ENCODE measurements around the gene BCAS3. TPM values are rescaled to one million over a fixed set of nuclear protein-coding genes. Genes with fewer than 3 reads are reported as not detected.
"Not testable (repeated sequence)": the region's sequence is repeated elsewhere in the genome, so short reads cannot be mapped to it uniquely, and the experiment has no call there.

Gene BCAS3
- total RNA-seq, 1 donor from 2014 or later, result 12.5 TPM

DNA sequence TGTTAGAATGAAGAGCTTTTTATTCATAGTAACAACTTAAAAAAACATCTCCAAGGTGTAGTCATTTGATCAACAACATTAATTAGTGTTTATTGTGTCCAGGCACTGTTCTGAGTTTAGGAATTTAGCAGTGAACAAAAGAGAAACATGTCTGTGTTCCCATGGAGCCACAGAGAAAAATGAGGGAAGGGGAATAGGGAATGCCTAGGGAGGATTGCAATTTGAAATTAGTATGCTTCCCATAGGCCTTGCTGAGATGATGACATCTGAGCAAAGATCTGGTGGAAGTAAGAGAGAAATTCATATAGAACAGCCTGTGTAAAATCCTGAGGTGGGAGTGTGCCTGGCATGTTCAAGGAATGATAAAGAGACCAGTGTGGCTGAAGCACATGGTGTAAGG lies 318.0 kb downstream of the BCAS3 start:
- intact Hi-C loops (cut with micrococcal nuclease), result no loop called here

GRCh38 chr17:61000911-61001310 lies 323.3 kb downstream of the BCAS3 start:
- intact Hi-C loops (cut with micrococcal nuclease), result no loop called here

GRCh38 chr17:61002316-61002736 lies 324.7 kb downstream of the BCAS3 start:
- intact Hi-C loops (cut with micrococcal nuclease), result loop anchor here (1.0 kb wide), 2 partner anchors 357 to 388 kb away; no protein-coding TSS in a partner anchor

GRCh38 chr17:61005358-61005757 lies 327.7 kb downstream of the BCAS3 start:
- intact Hi-C loops (cut with micrococcal nuclease), result no loop called here

DNA sequence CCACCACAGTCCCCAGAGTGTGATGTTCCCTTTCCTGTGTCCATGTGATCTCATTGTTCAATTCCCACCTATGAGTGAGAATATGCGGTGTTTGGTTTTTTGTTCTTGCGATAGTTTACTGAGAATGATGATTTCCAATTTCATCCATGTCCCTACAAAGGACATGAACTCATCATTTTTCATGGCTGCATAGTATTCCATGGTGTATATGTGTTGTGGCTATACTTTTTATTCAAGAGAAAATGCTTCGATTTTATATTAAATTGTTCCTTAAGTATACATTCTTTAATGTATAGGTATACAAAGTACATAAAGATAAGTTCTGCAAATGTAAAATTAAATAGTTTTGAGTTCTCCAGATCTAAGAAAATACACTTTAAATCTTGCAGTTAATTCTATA lies 328.3 kb downstream of the BCAS3 start:
- intact Hi-C loops (cut with micrococcal nuclease), result not testable (repeated sequence)

DNA sequence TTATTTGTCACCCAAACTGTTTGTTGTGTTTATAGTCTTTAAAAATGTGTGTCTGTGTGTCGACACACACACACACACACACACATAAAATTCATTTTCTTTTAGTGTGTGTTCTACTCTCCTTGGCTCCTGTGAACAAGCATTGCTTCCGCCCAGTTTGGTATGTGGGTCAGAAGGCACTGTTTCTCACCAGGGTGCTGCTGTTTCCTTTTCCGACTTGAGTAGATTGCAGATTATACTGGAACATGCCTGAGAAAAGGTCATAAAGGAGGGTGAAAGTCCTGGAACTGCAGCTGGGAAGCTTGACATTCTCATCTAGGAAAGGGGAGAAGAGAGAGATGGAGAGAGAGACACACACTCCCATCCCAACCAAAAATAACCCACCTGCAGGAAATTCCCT lies 330.3 kb downstream of the BCAS3 start:
- intact Hi-C loops (cut with micrococcal nuclease), result no loop called here

GRCh38 chr17:61009663-61010062 lies 332.0 kb downstream of the BCAS3 start:
- intact Hi-C loops (cut with micrococcal nuclease), result no loop called here

- intact Hi-C loops (cut with micrococcal nuclease), result no loop called here
Measured at GRCh38 chr17:61010661-61011170, 333.1 kb downstream of the BCAS3 start.

DNA sequence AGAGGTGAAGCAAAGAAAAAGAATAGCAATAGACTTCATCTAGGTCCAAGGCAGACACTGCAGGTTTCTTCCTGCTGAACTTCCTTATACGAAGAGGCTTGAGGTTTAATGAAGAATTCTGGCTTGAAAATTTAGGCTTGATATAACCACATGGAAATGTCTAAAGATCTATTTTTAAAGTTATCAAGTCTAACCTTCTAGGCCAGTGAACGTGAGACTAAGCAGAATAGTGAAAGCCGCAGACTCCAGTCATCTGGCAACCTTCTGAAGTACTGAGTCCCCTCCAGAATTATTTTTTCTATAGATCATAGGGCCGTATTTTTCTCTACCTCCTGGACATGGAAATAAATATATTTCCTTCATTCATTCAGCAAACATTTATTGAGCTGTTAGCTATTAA lies 333.6 kb downstream of the BCAS3 start:
- intact Hi-C loops (cut with micrococcal nuclease), result no loop called here

- intact Hi-C loops (cut with micrococcal nuclease), result no loop called here
Measured at GRCh38 chr17:61015966-61016365, 338.3 kb downstream of the BCAS3 start.

DNA sequence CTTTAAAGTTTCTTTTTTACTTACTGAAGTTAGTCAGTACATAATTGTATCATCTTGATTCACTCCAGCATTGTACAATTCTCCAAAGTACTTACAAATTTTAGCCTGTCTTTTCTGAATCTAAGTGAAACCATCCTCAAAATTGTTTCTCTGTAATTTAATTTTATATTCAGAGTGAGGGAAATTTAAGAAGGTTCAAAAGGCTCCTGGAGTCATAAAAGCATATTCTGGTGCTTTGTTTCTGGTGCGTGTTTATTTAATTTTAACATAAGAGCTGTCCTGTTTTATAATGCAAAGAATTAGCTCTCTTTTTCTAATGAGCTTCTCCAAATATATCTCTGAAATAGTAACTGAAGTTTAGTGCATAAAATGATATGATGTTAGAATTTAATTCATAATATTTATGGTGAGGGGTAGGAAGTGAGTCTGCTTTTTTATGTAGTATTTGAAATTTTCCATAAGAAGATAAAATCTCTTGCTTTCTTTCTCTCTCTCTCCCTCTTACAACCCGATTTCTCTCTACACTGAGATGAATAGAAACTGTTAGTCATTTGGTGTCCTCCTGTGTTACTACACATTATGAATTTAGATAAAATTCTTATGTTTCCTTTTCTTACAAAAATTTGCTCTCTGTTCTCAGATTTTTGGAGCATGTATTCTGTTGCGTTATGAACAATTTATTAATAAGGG lies 339.8 kb downstream of the BCAS3 start:
- intact Hi-C loops (cut with micrococcal nuclease), result no loop called here

- intact Hi-C loops (cut with micrococcal nuclease), result no loop called here
Measured at GRCh38 chr17:61018938-61019337, 341.3 kb downstream of the BCAS3 start.

DNA sequence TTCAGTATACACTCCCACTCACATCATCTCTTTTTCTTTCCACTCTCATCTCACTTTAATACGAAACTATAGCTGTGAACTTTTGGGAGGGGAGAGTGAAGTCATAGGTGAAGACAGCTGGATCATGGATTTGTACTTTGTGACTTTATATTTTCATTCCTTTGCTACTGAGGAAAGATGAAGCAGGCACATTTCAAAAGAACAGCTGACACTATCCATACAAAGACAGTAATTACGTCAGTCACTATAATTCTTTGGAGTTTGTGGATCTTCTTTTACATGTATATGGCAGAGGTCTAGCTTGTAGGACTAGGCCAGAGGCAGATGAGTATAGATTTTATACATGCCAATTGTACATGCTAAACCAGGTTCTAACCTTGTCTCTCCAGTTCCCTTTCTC lies 346.3 kb downstream of the BCAS3 start:
- intact Hi-C loops (cut with micrococcal nuclease), result no loop called here

- intact Hi-C loops (cut with micrococcal nuclease), result no loop called here
Measured at GRCh38 chr17:61026818-61027217, 349.2 kb downstream of the BCAS3 start.

- intact Hi-C loops (cut with micrococcal nuclease), result no loop called here
Measured at GRCh38 chr17:61029181-61029580, 351.5 kb downstream of the BCAS3 start.

GRCh38 chr17:61040666-61041065 lies 363.0 kb downstream of the BCAS3 start:
- intact Hi-C loops (cut with micrococcal nuclease), result no loop called here

DNA sequence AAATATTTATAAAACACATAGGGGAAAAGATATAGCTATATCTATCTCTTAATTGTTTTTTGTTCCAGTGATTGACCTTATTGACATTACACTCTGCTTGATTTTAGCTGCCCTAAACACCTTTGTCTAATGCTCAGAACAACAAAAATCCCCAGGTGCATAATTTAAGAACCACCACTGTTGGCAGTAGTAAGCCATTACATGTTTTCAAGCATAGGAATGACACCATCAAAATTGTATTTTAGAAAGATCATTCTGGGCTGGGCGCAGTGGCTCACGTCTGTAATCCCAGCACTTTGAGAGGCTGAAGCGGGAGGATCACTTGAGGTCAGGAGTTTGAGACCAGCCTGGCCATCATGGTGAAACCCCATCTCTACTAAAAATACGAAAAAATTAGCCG lies 364.7 kb downstream of the BCAS3 start:
- intact Hi-C loops (cut with micrococcal nuclease), result not testable (repeated sequence)

DNA sequence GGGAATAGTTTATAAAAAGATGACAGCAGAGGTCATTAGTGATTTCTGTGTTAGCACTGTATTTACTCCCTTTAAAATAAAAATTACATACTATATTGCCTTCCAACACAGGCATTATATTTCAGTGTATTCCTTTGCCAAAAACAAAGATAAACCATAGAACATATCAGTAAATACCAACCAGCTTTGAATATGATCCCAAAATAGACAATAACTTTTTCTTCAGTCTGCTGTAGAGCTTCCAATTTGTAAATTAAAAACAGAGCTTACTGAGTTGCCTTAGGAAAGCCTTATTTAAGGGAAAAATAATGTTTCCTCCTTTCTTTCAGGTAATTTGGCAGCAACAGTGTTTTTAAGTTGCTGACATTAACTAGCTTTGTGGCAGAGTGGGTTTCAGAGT lies 369.9 kb downstream of the BCAS3 start:
- intact Hi-C loops (cut with micrococcal nuclease), result no loop called here

DNA sequence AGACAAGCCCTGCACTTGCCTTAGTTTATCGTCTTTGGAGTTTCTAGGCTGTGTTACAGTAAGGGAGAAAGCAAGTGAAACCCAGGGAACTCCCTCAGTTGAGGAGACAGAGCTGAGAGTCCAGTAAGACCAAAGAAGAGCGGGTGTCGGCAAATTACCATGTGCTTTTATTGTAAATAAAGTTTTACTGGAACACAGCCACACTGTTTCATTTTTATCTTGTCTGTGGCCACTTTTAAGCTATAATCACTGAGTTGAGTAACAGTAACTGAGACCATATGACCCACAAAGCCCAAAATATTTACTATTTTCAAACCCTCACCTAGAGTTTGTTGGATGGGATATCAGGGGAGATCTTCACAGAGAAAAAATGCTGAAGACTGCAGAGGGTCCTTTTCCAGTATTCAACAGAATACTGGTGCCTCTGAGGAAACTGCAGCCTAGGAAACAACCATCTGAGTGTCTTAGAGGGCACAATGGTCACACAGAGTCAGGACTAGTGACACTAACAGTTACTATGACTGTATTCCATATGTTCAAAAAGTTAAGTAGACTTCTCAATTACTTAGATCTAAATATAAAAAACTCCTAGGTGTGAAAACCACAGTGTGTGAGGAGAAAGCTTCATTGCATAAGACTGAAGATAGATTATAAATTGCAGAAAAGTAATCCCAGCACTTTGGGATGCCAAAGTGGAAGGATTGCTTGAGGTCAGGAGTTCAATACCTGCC lies 370.9 kb downstream of the BCAS3 start:
- intact Hi-C loops (cut with micrococcal nuclease), result no loop called here

- intact Hi-C loops (cut with micrococcal nuclease), result no loop called here
Measured at GRCh38 chr17:61053469-61053868, 375.8 kb downstream of the BCAS3 start.

DNA sequence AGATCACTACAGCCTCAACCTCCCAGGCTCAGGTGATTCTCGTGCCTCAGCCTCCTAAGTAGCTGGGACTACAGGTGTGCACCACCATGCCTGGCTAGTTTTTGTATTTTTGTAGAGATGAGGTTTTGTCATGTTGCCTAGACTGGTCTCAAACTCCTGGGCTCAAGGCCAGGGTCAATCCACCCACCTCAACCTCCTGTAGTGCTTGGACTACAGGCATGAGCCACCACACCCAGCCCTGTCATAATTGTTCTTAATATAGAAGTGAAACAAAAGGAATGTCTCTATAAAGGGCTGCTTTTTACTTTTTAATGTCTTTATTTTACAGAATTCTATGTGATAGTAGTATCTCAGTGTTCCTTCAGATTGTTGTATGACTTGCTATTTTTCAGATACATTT lies 376.8 kb downstream of the BCAS3 start:
- intact Hi-C loops (cut with micrococcal nuclease), result no loop called here

DNA sequence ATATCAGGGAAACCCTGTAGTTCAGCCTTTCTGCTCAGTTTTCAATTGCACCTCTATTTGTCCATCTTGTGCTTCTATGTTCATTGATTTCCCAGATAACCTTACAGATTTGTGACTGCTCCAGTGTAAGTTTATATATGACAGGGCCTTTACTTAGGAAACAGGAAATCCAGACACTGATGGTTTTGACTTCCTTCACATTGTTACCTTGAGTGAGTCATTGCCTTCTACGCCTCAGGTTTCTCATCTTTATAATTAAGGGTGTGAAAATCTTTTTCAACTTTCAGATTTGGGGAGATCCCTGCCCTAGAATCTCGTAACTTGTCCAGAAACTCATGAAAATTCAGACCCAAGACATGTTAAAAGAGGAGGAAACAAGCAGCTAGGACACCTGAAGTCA lies 379.6 kb downstream of the BCAS3 start:
- intact Hi-C loops (cut with micrococcal nuclease), result no loop called here

GRCh38 chr17:61058066-61058465 lies 380.4 kb downstream of the BCAS3 start:
- intact Hi-C loops (cut with micrococcal nuclease), result no loop called here

Data from T-helper 2 cell treated with Interferon-gamma antibody and Interleukin-4, amounts not matched to agents 100 ng/mL and 5 ng/mL, for 36 hours (primary cell).